IPS-18c (cell line): ENCODE measurements around the gene ZNF318.
A peak's percentile ranks its signal among the peaks of the same experiment; 100 is the strongest.
"Not testable (repeated sequence)": the region's sequence is repeated elsewhere in the genome, so short reads cannot be mapped to it uniquely, and the experiment has no call there.

ENCODE experiments used
- H3K4me3 ChIP-seq: 2 replicates; pipeline ENCODE4 v1.7.0; 2013; ENCODE audit warnings: low read depth, mild to moderate bottlenecking, low read length, moderate library complexity; ENCODE audit not compliant: insufficient read depth
- H3K9me3 ChIP-seq: one replicate; pipeline ENCODE4 v1.6.1; 2013; ENCODE audit warnings: mild to moderate bottlenecking, low read length, moderate library complexity; ENCODE audit not compliant: control insufficient read depth, insufficient read depth

ZNF318 gene

GRCh38 chr6:43393133-43393532, 23.7 kb upstream of the ZNF318 start:
- not testable (repeated sequence) for H3K9me3 ChIP-seq, H3K4me3 ChIP-seq

DNA sequence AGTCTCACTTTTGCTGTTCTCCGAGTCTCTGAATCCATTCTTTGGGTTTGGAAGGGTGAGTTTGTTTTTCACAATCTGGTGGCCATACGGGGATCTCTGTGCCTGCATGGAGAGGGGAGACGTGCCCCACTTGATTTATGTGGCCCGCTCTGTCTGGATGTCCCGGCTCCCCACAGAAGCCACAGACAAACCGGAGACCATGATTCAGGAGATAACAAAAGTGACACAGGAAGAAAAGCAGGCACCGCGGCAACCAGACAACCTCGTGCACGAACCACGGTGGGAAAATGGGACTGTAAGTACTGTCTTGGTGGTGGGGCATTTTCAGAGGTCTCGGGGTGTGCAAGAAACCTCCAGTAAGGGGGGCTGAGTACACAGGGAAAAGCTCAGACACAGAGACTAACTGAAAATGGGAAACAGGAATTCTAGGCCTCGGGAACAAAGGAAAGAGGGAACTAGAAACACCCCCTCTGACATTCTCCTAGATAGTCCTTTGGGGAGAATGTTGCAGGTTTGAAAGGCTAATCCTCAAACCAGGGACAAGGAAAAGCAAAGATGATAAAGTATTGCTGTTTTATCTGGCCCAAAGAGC, 22.1 kb upstream of the ZNF318 start:
- H3K4me3 ChIP-seq, result no peak overlapping the region
- H3K9me3 ChIP-seq, result no peaks in the 10 kb centered on the region

DNA sequence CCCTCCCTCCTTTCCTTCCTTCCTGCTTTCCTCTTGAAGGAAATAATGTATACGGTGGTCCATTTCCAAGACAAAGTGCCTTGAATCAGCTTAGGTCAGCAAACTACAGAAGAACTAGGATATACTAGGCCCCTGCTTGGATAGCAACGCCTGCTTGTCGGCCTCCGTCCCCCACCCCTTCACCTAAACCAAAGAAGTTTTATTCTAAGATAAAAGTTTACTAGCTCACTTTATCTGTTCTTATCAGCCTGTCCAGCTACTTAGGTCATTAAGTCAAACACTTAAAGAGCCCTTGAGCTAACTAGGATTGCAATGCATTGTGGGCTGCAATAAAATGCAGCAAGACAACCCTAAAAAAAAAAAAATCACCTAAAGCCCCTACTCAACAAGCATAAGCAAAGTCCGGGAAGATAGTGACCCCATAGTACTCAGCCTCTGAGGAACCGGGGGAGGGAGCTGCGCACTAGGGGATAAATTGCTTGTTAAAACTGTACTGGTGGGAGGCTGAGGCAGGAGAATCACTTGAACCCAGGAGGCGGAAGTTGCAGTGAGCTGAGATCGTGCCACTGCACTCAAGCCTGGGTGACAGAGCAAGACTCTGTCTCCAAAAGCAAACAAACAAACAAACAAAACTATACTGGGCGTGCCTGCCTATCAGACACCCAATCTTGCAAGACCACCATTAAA, 21.4 kb upstream of the ZNF318 start:
- H3K9me3 ChIP-seq, H3K4me3 ChIP-seq: not testable (repeated sequence)

DNA sequence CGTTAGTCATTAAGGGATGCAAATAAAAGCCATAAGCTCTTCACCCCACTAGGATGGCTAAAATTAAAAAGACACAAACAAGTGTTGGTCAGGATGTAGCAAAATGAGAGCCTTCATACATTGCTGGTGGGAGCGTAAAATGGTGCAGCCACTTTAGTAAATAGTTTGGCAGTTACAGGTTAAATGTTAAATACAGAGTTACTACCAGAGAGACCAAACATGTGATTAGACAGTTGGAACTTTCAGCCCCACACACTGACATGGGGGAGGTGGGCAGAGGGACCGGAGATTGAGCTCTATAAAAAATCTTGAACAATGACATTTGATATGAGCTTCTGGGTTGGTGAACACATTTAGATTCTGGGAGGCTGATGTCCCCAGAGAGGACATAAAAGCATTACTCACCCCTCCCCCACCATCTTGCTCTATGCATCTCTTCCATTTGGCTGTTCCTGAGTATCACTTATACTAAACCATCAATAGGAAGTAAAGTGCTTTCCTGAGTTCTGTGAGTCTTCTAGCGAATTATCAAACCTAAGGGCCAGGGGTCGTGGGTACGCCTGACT, 20.4 kb upstream of the ZNF318 start:
- no peaks in the 10 kb centered on the region for H3K9me3 ChIP-seq
- no peak overlapping the region for H3K4me3 ChIP-seq

- H3K4me3 ChIP-seq, result no peak overlapping the region
- no peaks in the 10 kb centered on the region for H3K9me3 ChIP-seq
Measured at GRCh38 chr6:43386492-43386891, 17.0 kb upstream of the ZNF318 start.

GRCh38 chr6:43383021-43383667, 13.7 kb upstream of the ZNF318 start:
- no peak overlapping the region for H3K4me3 ChIP-seq
- no peaks in the 10 kb centered on the region for H3K9me3 ChIP-seq

DNA sequence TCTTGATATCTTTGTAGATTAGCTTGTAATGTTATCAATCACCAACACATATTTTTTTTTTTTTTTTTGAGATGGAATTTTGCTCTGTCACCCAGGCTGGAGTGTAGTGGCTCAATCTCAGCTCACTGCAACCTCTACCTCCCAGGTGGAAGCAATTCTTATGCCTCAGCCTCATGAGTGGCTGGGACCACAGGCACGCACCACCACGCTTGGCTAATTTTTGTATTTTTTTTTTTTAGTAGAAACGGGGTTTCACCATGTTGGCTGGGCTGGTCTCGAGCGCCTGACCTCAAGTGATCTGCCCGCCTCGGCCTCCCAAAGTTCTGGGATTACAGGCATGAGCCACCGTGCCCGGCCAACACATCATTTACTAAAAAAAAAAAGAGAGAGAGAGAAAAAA, 11.4 kb upstream of the ZNF318 start:
- not testable (repeated sequence) for H3K4me3 ChIP-seq, H3K9me3 ChIP-seq

DNA sequence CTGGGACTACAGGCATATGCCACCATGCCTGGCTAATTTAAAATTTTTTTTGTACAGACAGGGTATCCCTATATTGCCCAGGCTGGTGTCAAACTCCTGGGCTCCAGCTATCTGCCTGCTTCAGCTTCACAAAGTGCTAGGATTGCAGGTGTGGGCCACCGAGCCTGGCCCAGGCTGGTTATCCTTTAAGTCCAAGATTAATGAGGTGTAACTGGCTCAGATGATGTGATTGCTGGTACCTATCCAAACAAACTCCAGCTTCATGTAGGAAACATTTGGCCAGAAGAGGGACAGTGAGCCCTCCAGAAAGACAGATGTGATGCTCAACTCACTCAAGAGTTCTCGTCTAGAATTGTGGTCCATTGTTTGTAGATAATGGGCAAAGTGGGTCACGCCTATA, 9.2 kb upstream of the ZNF318 start:
- Histone ChIP-seq H3K9me3 (no peaks in the 10 kb centered on the region), H3K4me3 (no peak overlapping the region)

DNA sequence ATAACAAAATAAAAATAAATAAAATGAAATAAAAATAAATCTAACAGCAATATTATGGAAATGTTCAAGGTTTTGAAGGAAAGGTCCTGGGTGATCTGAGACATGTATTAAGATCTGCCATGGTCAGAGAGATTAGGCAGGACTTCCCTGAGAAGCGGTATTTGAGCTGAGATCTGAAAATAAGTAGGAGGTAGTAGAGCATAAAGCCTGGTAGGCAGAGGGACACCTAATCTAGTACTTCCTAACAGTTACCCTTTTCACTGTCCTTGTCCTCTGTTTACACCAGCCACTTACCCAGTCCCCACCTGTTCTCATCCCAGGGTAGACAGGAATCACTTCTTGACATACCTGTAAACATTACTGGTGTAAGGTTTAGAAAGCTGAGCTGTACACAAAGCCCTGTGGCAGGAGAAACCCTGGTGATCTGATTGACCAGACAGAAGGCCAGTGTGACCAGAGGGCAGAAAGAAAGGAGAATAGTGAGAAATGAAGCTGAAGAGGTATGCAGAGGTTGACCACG, 8.3 kb upstream of the ZNF318 start:
- Histone ChIP-seq H3K4me3 (no peak overlapping the region), H3K9me3 (no peaks in the 10 kb centered on the region)

GRCh38 chr6:43376551-43376981, 7.1 kb upstream of the ZNF318 start:
- Histone ChIP-seq H3K4me3 (no peak overlapping the region), H3K9me3 (no peaks in the 10 kb centered on the region)

- H3K4me3 ChIP-seq, result no peak overlapping the region
- no peaks in the 10 kb centered on the region for H3K9me3 ChIP-seq
Measured at GRCh38 chr6:43375693-43376092, 6.2 kb upstream of the ZNF318 start.

DNA sequence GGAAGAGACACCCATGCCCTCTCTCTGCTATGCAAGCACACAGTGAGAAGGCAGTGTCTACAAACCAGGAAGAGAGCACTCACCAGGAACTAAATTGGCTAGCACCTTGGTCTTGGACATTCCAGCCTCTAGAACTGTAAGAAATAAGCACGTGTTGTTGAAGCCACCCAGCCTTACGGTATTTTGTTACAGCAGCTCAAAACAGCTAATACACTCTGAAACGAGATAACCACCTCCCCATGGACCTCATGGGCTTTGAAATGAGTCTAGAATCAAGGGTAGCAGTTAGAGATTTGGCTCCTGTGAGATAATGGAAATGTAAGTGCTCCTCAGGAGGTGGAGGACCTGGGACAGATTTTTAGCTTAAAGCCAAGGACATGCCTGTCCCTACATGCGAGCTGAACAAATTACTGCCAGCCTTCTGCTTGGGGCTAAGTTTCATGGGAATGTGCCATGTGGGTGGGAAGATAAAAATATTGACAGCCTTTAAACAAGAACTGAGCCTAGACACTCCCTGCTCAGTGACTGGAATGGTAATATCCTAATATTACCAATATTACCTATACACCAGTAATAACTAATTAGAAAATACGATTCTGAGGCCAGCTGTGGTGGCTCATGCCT, 3.9 kb upstream of the ZNF318 start:
- peaks cover 2% of the 10 kb centered on the region for H3K9me3 ChIP-seq

GRCh38 chr6:43370003-43370580, 645 bp upstream of the ZNF318 start:
- H3K4me3 ChIP-seq, result peak overlapping the region; percentile 28; the same call in 1 of the 2 replicates
- H3K9me3 ChIP-seq, result not testable (repeated sequence)

More for the DNA sequence above, 3.9 kb upstream of the ZNF318 start:
- H3K4me3 ChIP-seq, result no peak overlapping the region

GRCh38 chr6:43368259-43369160, 937 bp downstream of the ZNF318 start:
- Histone ChIP-seq H3K4me3 (peak overlapping the region; percentile 76), H3K9me3 (peaks cover 2% of the 10 kb centered on the region)

- no peak overlapping the region for H3K4me3 ChIP-seq
- H3K9me3 ChIP-seq, result peaks cover 2% of the 10 kb centered on the region
Measured at GRCh38 chr6:43367245-43367984, 2.0 kb downstream of the ZNF318 start.

GRCh38 chr6:43361269-43361668, 8.2 kb downstream of the ZNF318 start:
- H3K9me3 ChIP-seq, result no peaks in the 10 kb centered on the region
- H3K4me3 ChIP-seq, result no peak overlapping the region
